HFF-Myc (cell line): Measurements from ENCODE around the gene LRRC7.
"Not testable (repeated sequence)": the region's sequence is repeated elsewhere in the genome, so short reads cannot be mapped to it uniquely, and the experiment has no call there.

Experiments used
- DNase-seq: peaks from one replicate; pipeline ENCODE4 v3.0.0-alpha.2; 2011; ENCODE audit warnings: low read depth; ENCODE audit errors: extremely low read depth
- H3K4me3 ChIP-seq: replicated peaks from 2 replicates; pipeline ENCODE4 v1.5.1; 2011; ENCODE audit warnings: low read depth, mild to moderate bottlenecking, control low read depth, low read length
- CTCF ChIP-seq: IDR thresholded peaks from 2 replicates; pipeline ENCODE4 v1.5.1; 2012; ENCODE audit warnings: mild to moderate bottlenecking, low read depth, low read length, control low read depth; ENCODE audit errors: missing control alignments

LRRC7 gene

GRCh38 chr1:69861641-69862040, 293.9 kb downstream of the LRRC7 start:
- H3K4me3 ChIP-seq: no peak overlapping the region
- DNase-seq: no peak
- TF ChIP-seq CTCF: no peak

GRCh38 chr1:69862906-69863305, 295.2 kb downstream of the LRRC7 start:
- DNase-seq: no peak
- TF ChIP-seq CTCF: no peak
- no peak overlapping the region for H3K4me3 ChIP-seq

- no peak for DNase-seq
- no peak overlapping the region for H3K4me3 ChIP-seq
- no peak for TF ChIP-seq CTCF
Measured at GRCh38 chr1:69863704-69864103, 296.0 kb downstream of the LRRC7 start.

GRCh38 chr1:69871412-69871811, 303.7 kb downstream of the LRRC7 start:
- no peak for DNase-seq
- TF ChIP-seq CTCF: no peak
- H3K4me3 ChIP-seq: no peak overlapping the region

GRCh38 chr1:69878338-69878737, 310.6 kb downstream of the LRRC7 start:
- no peak for TF ChIP-seq CTCF
- no peak overlapping the region for H3K4me3 ChIP-seq
- DNase-seq: no peak

- not testable (repeated sequence) for H3K4me3 ChIP-seq
Measured at GRCh38 chr1:69888016-69888415, 320.3 kb downstream of the LRRC7 start.

GRCh38 chr1:69888657-69889056, 320.9 kb downstream of the LRRC7 start:
- no peak overlapping the region for H3K4me3 ChIP-seq
- DNase-seq: no peak
- TF ChIP-seq CTCF: no peak

More at GRCh38 chr1:69888016-69888415, 320.3 kb downstream of the LRRC7 start:
- not testable (repeated sequence) for DNase-seq
